AG04450 (cell line): ENCODE results near the gene ATP10B. TPM values are rescaled to one million over a fixed set of nuclear protein-coding genes. Genes with fewer than 3 reads are reported as not detected.

Experiments
- CTCF ChIA-PET: fragments of 300-600, 350-600 bp; formaldehyde crosslinking; extraction: SDS; loops from one replicate; lab custom pipeline; 2022; ENCODE audit warnings: antibody characterized with exemption, inconsistent platforms; lab: Charles Lee
- POLR2A ChIA-PET: fragments of 350-600 bp; formaldehyde crosslinking; extraction: SDS; loops from one replicate; lab custom pipeline; 2021; ENCODE audit warnings: antibody characterized with exemption, inconsistent platforms; lab: Yijun Ruan, JAX
- DNase-seq: peaks from one replicate; pipeline ENCODE4 v3.0.0-alpha.2; 2011; ENCODE audit warnings: low read depth, low spot score
- H3K27ac ChIP-seq: one replicate; pipeline ENCODE4 v1.5.1; 2012; ENCODE audit warnings: low read depth, low read length, control low read depth
- H3K27me3 ChIP-seq: one replicate; pipeline ENCODE4 v1.6.0; 2012; ENCODE audit warnings: low read length; ENCODE audit not compliant: control insufficient read depth, insufficient read depth
- H3K4me3 ChIP-seq: 2 replicates; pipeline ENCODE4 v1.5.1; 2011; ENCODE audit warnings: mild to moderate bottlenecking, low read depth, low read length, control low read depth
- H3K9me3 ChIP-seq: 2 replicates; pipeline ENCODE4 v1.5.1; 2012; ENCODE audit warnings: low read length; ENCODE audit not compliant: control insufficient read depth, insufficient read depth
- polyA plus RNA-seq: library from polyadenylated mRNA; depleted of rRNA; stranded (reverse); fragments of >200 nt; gene quantifications from 2 replicates; pipeline ENCODE4 v1.2.3, GENCODE V29; 2011
- TF ChIP-seq, protein P1 (sequence below): IDR thresholded peaks from 2 replicates; pipeline ENCODE4 v1.5.1; 2011; ENCODE audit warnings: low read depth, low read length, control low read depth, inconsistent platforms

ATP10B gene
- polyA plus RNA-seq, 1 experiment: not detected

GRCh38 chr5:160573318-160573717 lies 278.7 kb downstream of the ATP10B start:
- H3K27me3 ChIP-seq: no peaks in the 10 kb centered on the region
- CTCF ChIA-PET: no interaction called here
- DNase-seq: no peak
- no peaks in the 10 kb centered on the region for H3K9me3 ChIP-seq
- H3K4me3 ChIP-seq: no peak overlapping the region
- TF ChIP-seq, protein P1, sequence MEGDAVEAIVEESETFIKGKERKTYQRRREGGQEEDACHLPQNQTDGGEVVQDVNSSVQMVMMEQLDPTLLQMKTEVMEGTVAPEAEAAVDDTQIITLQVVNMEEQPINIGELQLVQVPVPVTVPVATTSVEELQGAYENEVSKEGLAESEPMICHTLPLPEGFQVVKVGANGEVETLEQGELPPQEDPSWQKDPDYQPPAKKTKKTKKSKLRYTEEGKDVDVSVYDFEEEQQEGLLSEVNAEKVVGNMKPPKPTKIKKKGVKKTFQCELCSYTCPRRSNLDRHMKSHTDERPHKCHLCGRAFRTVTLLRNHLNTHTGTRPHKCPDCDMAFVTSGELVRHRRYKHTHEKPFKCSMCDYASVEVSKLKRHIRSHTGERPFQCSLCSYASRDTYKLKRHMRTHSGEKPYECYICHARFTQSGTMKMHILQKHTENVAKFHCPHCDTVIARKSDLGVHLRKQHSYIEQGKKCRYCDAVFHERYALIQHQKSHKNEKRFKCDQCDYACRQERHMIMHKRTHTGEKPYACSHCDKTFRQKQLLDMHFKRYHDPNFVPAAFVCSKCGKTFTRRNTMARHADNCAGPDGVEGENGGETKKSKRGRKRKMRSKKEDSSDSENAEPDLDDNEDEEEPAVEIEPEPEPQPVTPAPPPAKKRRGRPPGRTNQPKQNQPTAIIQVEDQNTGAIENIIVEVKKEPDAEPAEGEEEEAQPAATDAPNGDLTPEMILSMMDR: no peak
- POLR2A ChIA-PET: no interaction called here
- H3K27ac ChIP-seq: no peak overlapping the region

- H3K4me3 ChIP-seq: no peak overlapping the region
- DNase-seq: no peak
These were observed 284.8 kb downstream of the ATP10B start for GRCh38 chr5:160567031-160567705.

GRCh38 chr5:160565376-160565775 lies 286.6 kb downstream of the ATP10B start:
- ChIA-PET POLR2A (no interaction called here), CTCF (no interaction called here)
- peaks cover 2% of the 10 kb centered on the region for H3K27me3 ChIP-seq
- H3K4me3 ChIP-seq: no peak overlapping the region
- H3K27ac ChIP-seq: no peak overlapping the region
- no peaks in the 10 kb centered on the region for H3K9me3 ChIP-seq
- no peak for DNase-seq
- TF ChIP-seq, protein P1: no peak

More at GRCh38 chr5:160567031-160567705, 284.8 kb downstream of the ATP10B start:
- CTCF ChIA-PET: no interaction called here
- TF ChIP-seq, protein P1: no peak
- Histone ChIP-seq H3K27ac (no peak overlapping the region), H3K9me3 (no peaks in the 10 kb centered on the region), H3K27me3 (peaks cover 2% of the 10 kb centered on the region)
- POLR2A ChIA-PET: no interaction called here

DNA sequence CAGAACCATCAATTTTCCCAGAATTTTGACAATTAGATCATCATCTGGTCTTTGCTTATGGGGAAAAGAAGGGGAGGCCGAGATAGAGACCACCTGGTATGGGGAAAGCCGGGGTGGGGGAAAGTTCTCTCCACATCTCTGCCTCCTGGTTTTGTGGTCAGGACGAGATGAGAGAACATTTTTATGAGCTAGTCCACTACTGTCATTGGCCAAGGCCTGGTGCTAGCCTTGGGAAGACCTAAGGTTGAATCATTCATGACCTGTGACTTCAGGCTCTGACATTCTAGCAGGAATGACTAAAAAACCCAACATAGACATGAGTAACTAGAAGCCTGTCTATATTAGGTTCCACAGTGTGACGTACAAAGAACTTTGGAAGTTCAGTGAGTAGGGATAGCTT lies 295.2 kb downstream of the ATP10B start:
- Histone ChIP-seq H3K9me3 (no peaks in the 10 kb centered on the region), H3K27ac (no peak overlapping the region), H3K27me3 (peaks cover 3% of the 10 kb centered on the region), H3K4me3 (no peak overlapping the region)
- DNase-seq: peak; percentile 7
- ChIA-PET POLR2A (no interaction called here), CTCF (no interaction called here)
- TF ChIP-seq, protein P1: no peak

DNA sequence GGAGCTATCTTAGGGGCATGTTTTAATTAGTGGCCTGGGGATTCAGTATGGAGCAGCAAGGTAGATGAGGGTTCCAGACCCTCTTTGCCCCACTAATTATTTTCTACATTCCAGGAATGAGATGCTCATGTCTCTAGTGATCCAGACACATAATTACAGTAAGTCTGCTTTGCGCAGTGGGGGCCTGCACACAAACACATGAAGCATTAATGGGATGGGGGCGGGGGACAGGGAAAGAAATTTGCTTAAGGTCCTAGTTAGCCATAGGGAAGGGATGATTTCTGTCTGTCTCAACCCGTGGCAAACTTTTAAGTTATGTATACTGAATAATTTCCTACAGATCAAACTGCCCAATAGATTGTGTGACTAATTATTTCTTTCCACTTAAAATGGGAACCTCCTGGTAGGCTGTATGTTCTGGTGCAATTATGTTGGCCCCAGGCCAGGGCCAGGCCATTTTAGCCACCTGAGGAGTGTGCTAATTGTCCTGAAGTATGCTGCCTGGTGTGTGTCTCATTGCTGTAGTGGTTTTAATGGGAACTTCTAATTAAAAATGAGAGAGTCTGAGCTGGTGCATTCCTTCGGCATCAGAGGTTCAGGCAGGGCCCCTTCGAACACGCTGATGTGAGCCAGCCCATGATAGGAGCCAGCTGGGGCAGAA lies 295.9 kb downstream of the ATP10B start:
- Histone ChIP-seq H3K27ac (no peak overlapping the region), H3K9me3 (no peaks in the 10 kb centered on the region), H3K27me3 (peaks cover 3% of the 10 kb centered on the region), H3K4me3 (no peak overlapping the region)
- no peak for DNase-seq
- CTCF ChIA-PET: no interaction called here
- TF ChIP-seq, protein P1: no peak
- POLR2A ChIA-PET: no interaction called here
